Measurements from ENCODE around the gene SFRP2.

DNA sequence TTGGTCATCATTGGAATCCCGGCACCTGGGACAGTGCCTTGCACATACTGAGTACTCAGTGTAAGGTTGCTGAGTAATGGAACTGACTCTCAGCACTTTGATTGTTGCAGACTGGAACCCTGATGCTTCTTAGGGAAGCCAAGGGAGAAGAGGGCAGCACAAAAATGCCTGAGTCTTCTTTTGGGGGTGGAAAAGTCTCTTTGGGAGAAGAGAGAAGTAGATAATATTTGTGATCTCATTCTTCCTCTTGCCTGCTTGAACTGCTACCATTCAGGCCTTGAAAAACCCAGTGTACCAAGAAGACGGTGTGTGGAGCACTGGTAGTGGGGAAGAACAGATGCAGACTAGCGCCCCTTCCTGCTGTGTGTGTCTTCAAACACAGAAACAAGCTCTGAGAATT, 12.3 kb downstream of the SFRP2 start:
- TF ChIP-seq, protein P1, sequence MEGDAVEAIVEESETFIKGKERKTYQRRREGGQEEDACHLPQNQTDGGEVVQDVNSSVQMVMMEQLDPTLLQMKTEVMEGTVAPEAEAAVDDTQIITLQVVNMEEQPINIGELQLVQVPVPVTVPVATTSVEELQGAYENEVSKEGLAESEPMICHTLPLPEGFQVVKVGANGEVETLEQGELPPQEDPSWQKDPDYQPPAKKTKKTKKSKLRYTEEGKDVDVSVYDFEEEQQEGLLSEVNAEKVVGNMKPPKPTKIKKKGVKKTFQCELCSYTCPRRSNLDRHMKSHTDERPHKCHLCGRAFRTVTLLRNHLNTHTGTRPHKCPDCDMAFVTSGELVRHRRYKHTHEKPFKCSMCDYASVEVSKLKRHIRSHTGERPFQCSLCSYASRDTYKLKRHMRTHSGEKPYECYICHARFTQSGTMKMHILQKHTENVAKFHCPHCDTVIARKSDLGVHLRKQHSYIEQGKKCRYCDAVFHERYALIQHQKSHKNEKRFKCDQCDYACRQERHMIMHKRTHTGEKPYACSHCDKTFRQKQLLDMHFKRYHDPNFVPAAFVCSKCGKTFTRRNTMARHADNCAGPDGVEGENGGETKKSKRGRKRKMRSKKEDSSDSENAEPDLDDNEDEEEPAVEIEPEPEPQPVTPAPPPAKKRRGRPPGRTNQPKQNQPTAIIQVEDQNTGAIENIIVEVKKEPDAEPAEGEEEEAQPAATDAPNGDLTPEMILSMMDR (IDR thresholded peaks at IDR 0.05) = no peak
- TF ChIP-seq POLR2A (IDR thresholded peaks at IDR 0.05) = no peak
